H1 (cell line): ENCODE results near the gene ZC3HAV1. TPM values are rescaled to one million over a fixed set of nuclear protein-coding genes. Genes with fewer than 3 reads are reported as not detected.

Experiments used
- ASH2L ChIP-seq: fragments of 200-600, 300-600 bp; sonication (generic); IDR thresholded peaks from one replicate; pipeline ENCODE4 v1.7.1; 2017; ENCODE audit warnings: low read length
- BRCA1 ChIP-seq: IDR thresholded peaks from 2 replicates; pipeline ENCODE4 v1.6.1; 2012; ENCODE audit warnings: low read depth, low read length, improper control_type of control experiment
- CBX8 ChIP-seq: fragments of 300-800, 300-1000 bp; sonication (generic); IDR thresholded peaks from 2 replicates; pipeline ENCODE4 v1.7.1; 2016; ENCODE audit warnings: low read depth, low read length, borderline replicate concordance
- CHD1 ChIP-seq: IDR thresholded peaks from 2 replicates; pipeline ENCODE4 v1.6.1; 2012; ENCODE audit warnings: low read depth, low read length, improper control_type of control experiment
- EP300 ChIP-seq, 2 experiments: IDR thresholded peaks; 1 replicate in 1 of 2; 2 replicates in 1 of 2; pipeline ENCODE4 v1.6.1; 2011 to 2012; ENCODE audit warnings: low read depth in 2 of 2, low read length in 2 of 2, mild to moderate bottlenecking in 2 of 2, borderline replicate concordance in 1 of 2, inconsistent platforms in 1 of 2, moderate library complexity in 1 of 2
- FOSL1 ChIP-seq: IDR thresholded peaks from 2 replicates; pipeline ENCODE4 v1.6.1; 2011; ENCODE audit warnings: mild to moderate bottlenecking, low read depth, low read length, moderate library complexity; ENCODE audit not compliant: insufficient read depth
- GABPA ChIP-seq: IDR thresholded peaks from 2 replicates; pipeline ENCODE4 v1.6.1; 2011; ENCODE audit warnings: mild to moderate bottlenecking, low read length, moderate library complexity, borderline replicate concordance; ENCODE audit not compliant: insufficient read depth
- HDAC2 ChIP-seq, 2 experiments: fragments of 300-600 bp in 1 of 2; sonication (generic) in 1 of 2; IDR thresholded peaks; 2 replicates each; pipeline ENCODE4 v1.6.1; 2011 to 2012; ENCODE audit warnings: low read depth in 2 of 2, low read length in 2 of 2, mild to moderate bottlenecking in 2 of 2, moderate library complexity in 2 of 2, borderline replicate concordance in 1 of 2, inconsistent platforms in 1 of 2
- JUN ChIP-seq: IDR thresholded peaks from 2 replicates; pipeline ENCODE4 v1.6.1; 2011; ENCODE audit warnings: low read depth, mild to moderate bottlenecking, improper control_type of control experiment, low read length
- JUND ChIP-seq: IDR thresholded peaks from 2 replicates; pipeline ENCODE4 v1.6.1; 2011; ENCODE audit warnings: mild to moderate bottlenecking, improper control_type of control experiment, low read length
- KDM5A ChIP-seq: fragments of 200-600 bp; IDR thresholded peaks from 2 replicates; pipeline ENCODE4 v1.7.1; 2012; ENCODE audit warnings: mild to moderate bottlenecking, low read length, inconsistent platforms, mixed read lengths
- MAFK ChIP-seq: IDR thresholded peaks from 2 replicates; pipeline ENCODE4 v1.6.1; 2012; ENCODE audit warnings: low read depth, mild to moderate bottlenecking, improper control_type of control experiment, low read length
- NANOG ChIP-seq: IDR thresholded peaks from 2 replicates; pipeline ENCODE4 v1.6.1; 2011; ENCODE audit warnings: low read length, low read depth, mild to moderate bottlenecking, inconsistent platforms; ENCODE audit not compliant: insufficient read depth, poor library complexity, severe bottlenecking
- NRF1 ChIP-seq: IDR thresholded peaks from 2 replicates; pipeline ENCODE4 v1.6.1; 2011; ENCODE audit warnings: mild to moderate bottlenecking, low read depth, low read length, improper control_type of control experiment
- PHF8 ChIP-seq: fragments of 200-600 bp; sonication (generic); conservative IDR thresholded peaks from 2 replicates; pipeline ENCODE4 v1.7.1; 2012; ENCODE audit warnings: low read depth, mild to moderate bottlenecking, inconsistent platforms, low read length, moderate library complexity
- POLR2A ChIP-seq, 2 experiments: IDR thresholded peaks; 1 replicate in 1 of 2; 2 replicates in 1 of 2; pipeline ENCODE4 v1.6.1; 2011; ENCODE audit warnings: low read depth in 2 of 2, low read length in 2 of 2, mild to moderate bottlenecking in 2 of 2; ENCODE audit errors: control extremely low read depth in 1 of 2
- RXRA ChIP-seq: IDR thresholded peaks from 2 replicates; pipeline ENCODE4 v1.6.1; 2011; ENCODE audit warnings: low read depth, mild to moderate bottlenecking, low read length, moderate library complexity; ENCODE audit not compliant: insufficient read depth
- SRF ChIP-seq: IDR thresholded peaks from 2 replicates; pipeline ENCODE4 v1.6.1; 2011; ENCODE audit warnings: mild to moderate bottlenecking, low read depth, low read length, moderate library complexity
- TAF1 ChIP-seq: IDR thresholded peaks from 2 replicates; pipeline ENCODE4 v1.6.1; 2011; ENCODE audit warnings: mild to moderate bottlenecking, low read depth, low read length
- TBP ChIP-seq: IDR thresholded peaks from 2 replicates; pipeline ENCODE4 v1.6.1; 2011; ENCODE audit warnings: low read depth, low read length, improper control_type of control experiment
- TCF12 ChIP-seq: IDR thresholded peaks from 2 replicates; pipeline ENCODE4 v1.6.1; 2011; ENCODE audit warnings: low read depth, mild to moderate bottlenecking, low read length
- polyA plus RNA-seq, 7 experiments: library from polyadenylated mRNA; depleted of rRNA in 3 of 7; stranded (reverse) in 5 of 7; unstranded in 2 of 7; fragments of >200 nt in 5 of 7; fragments of 200-250 nt in 2 of 7; gene quantifications; 1 replicate in 5 of 7; 2 replicates in 1 of 7; 4 replicates in 1 of 7; pipeline versions ENCODE4 v1.2.1 to v1.2.3, GENCODE V29; 2011 to 2013; ENCODE audit warnings: missing spikeins in 2 of 7, mixed read lengths in 2 of 7
- total RNA-seq: library from RNA; stranded (reverse); fragmentation: NEBNext Ultra II Directional; extraction: Animal tissue kit (Norgen Biotek cat#: 25700); gene quantifications from 2 replicates; pipeline ENCODE4 v1.2.1, GENCODE V29; 2021
- TF ChIP-seq, protein P1 (sequence below): IDR thresholded peaks from 2 replicates; pipeline ENCODE4 v1.6.1; 2011; ENCODE audit warnings: low read depth, mild to moderate bottlenecking, low read length; ENCODE audit not compliant: insufficient read depth
- TF ChIP-seq, protein P2 (sequence below): IDR thresholded peaks from 2 replicates; pipeline ENCODE4 v1.6.1; 2012; ENCODE audit warnings: inconsistent platforms

The ZC3HAV1 gene
- total and polyA plus RNA-seq, 2 of the 8 experiments (the other 6 are each of a cell fraction or from before 2014, with no cell fraction given), result 22.5 to 43.4 TPM

DNA sequence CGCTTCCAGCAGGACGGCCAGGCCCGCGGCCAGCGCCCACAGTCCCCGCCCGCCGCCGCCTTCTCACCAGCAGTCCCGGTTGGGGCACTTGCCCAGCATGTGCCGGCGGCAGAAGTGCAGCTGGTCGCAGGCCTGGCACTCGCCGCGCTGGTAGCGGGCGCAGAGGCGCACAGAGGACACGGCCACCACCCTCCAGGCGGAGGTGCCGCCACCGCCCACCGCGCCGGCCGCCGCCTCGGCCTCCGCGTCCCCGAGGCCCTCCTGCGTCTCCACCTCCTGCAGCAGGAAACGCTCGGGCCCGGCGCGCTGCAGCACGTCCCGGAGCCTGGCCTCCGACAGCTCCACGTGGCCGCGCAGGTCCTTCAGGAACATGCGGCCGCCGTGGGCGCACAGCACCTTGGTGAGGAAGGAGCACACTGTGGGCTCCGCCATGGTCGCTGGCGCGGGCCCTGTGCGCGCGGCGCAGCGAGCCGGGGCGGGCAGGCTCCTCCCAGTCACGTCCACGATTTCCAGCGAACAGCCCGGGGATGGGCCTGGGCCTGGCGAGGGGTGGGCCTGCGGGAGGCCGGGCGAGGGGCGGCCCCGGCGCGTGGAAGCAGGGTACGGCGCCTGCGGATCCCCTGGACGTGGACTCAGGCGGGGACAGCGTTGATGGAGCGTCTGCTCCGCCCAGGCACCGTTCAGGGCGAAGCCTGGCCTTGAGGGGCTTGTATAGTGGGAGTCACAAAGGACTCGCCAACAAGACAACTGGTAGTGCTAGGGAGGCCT, 73.8 kb downstream of the ZC3HAV1 start, which contains the start of gene ZC3HAV1L (continued):
- TF ChIP-seq, protein P1, sequence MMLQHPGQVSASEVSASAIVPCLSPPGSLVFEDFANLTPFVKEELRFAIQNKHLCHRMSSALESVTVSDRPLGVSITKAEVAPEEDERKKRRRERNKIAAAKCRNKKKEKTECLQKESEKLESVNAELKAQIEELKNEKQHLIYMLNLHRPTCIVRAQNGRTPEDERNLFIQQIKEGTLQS, result no peak
- no peak for TF ChIP-seq NRF1
- no peak for TF ChIP-seq MAFK
- peak; percentile 89 for TF ChIP-seq ASH2L
- TF ChIP-seq EP300 (IDR thresholded peaks at IDR 0.05; ENCODE audit: borderline replicate concordance in 1 of 2, low read depth in 2 of 2, low read length in 2 of 2), result no peak
- TF ChIP-seq SRF, result no peak
- TF ChIP-seq HDAC2 (IDR thresholded peaks at IDR 0.05; ENCODE audit: borderline replicate concordance in 1 of 2, low read depth in 2 of 2, low read length in 2 of 2), result no peak
- no peak for TF ChIP-seq TCF12
- TF ChIP-seq POLR2A (IDR thresholded peaks at IDR 0.05; ENCODE audit: control extremely low read depth in 1 of 2, low read depth in 2 of 2, low read length in 2 of 2), result peak; percentile 28 to 35; a peak in 2 of 3 replicates
- TF ChIP-seq CBX8, result no peak
- no peak for TF ChIP-seq RXRA
- no peak for TF ChIP-seq CHD1
- TF ChIP-seq TAF1, result peak; percentile 40; the same call in 1 of the 2 replicates
- no peak for TF ChIP-seq JUN
- TF ChIP-seq FOSL1, result no peak
- TF ChIP-seq JUND, result no peak
- 0 out of 2 replicates have a peak, but pooled peaks have one; percentile 27 for TF ChIP-seq TBP
- TF ChIP-seq BRCA1, result no peak
- TF ChIP-seq, protein P2, sequence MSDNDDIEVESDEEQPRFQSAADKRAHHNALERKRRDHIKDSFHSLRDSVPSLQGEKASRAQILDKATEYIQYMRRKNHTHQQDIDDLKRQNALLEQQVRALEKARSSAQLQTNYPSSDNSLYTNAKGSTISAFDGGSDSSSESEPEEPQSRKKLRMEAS, result peak; percentile 94
- no peak for TF ChIP-seq NANOG
- peak; percentile 81 for TF ChIP-seq PHF8
- TF ChIP-seq KDM5A, result no peak
- no peak for TF ChIP-seq GABPA
